Transverse colon (tissue), 3 donors: ENCODE results near the gene HNRNPUL1.

ENCODE experiments used
- EP300 ChIP-seq: sonication (generic); formaldehyde crosslinking; IDR thresholded peaks from one replicate; pipeline ENCODE4 v1.6.1; 2017; ENCODE audit warnings: antibody characterized with exemption, low read depth
- POLR2A ChIP-seq: fragments of 450-650 bp; IDR thresholded peaks from one replicate; pipeline ENCODE4 v1.6.1; 2016; ENCODE audit warnings: antibody characterized with exemption, mild to moderate bottlenecking, moderate library complexity
- TF ChIP-seq, protein P1 (sequence below), 5 experiments: fragments of 200-600 bp in 3 of 5; fragments of 450-650 bp in 2 of 5; sonication (generic) in 3 of 5; IDR thresholded peaks; 1 replicate in 2 of 5; 2 replicates in 3 of 5; pipeline ENCODE4 v1.5.1; 2016 to 2017; ENCODE audit warnings: antibody characterized with exemption in 5 of 5, inconsistent platforms in 3 of 5, mild to moderate bottlenecking in 2 of 5, moderate library complexity in 1 of 5

DNA sequence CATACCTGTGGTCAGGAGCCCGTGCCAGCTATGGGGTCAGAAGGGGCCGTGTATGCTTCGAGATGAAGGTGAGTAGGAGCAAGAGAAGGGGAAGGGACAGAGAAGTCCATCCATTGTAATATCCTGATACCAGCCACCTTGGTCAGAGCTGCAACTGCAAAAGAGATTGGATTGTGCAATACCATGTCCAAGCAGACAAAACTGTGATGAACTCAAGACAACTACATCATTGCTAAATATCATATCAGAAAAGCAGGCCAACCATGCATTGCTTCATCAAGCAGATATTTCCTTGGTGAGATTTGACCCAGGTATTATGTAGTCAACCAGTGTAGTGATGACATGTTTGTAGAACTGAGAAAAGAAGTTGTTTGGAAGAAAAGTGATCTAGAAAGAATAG is 12.1 kb downstream of the HNRNPUL1 start:
- TF ChIP-seq POLR2A (no peak), EP300 (no peak)
- TF ChIP-seq, protein P1, sequence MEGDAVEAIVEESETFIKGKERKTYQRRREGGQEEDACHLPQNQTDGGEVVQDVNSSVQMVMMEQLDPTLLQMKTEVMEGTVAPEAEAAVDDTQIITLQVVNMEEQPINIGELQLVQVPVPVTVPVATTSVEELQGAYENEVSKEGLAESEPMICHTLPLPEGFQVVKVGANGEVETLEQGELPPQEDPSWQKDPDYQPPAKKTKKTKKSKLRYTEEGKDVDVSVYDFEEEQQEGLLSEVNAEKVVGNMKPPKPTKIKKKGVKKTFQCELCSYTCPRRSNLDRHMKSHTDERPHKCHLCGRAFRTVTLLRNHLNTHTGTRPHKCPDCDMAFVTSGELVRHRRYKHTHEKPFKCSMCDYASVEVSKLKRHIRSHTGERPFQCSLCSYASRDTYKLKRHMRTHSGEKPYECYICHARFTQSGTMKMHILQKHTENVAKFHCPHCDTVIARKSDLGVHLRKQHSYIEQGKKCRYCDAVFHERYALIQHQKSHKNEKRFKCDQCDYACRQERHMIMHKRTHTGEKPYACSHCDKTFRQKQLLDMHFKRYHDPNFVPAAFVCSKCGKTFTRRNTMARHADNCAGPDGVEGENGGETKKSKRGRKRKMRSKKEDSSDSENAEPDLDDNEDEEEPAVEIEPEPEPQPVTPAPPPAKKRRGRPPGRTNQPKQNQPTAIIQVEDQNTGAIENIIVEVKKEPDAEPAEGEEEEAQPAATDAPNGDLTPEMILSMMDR (IDR thresholded peaks at IDR 0.05): no peak
